ENCODE results near the gene MAP2K2.

DNA sequence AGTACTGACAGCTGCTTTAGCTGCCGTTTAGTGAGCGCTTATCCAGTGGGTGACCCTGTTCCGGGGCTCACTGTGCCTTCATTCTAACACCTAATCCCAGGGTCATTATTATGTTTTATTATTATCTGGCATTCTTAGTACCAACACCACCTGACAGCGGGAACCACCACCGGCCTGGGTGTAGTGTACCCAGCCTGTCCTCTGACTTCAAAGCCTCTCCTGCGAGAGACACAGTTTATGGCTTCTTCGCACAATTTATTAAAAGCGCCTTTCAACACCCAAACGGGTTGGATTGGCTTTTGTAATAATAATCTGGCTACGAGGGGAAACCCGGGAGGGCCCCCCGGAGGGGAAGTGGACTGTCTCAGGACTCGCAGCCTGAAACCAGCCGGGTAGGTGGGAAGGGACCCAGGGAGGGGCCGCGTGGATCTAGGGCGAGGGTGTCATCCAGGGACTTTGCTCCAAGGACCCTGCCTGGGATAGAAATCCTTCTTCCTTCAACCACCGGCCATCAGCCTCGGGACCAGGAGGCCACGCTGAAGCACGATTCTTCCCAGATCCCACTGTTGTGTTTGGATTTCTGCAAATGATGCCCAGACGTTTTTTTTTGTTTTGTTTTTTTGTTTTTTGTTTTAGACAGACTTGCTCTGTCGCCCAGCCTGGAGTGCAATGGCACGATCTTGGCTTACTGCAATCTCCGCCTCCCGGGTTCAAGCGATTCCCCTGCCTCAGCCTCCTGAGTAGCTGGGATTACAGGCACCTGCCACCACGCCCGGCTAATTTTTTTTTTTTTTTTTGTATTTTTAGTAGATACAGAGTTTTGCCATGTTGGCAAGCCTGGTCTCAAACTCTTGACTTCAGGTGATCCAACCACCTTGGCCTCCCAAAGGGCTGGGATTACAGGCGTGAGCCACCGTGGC is 55.6 kb downstream of the MAP2K2 start:
- TF ChIP-seq, protein P1, sequence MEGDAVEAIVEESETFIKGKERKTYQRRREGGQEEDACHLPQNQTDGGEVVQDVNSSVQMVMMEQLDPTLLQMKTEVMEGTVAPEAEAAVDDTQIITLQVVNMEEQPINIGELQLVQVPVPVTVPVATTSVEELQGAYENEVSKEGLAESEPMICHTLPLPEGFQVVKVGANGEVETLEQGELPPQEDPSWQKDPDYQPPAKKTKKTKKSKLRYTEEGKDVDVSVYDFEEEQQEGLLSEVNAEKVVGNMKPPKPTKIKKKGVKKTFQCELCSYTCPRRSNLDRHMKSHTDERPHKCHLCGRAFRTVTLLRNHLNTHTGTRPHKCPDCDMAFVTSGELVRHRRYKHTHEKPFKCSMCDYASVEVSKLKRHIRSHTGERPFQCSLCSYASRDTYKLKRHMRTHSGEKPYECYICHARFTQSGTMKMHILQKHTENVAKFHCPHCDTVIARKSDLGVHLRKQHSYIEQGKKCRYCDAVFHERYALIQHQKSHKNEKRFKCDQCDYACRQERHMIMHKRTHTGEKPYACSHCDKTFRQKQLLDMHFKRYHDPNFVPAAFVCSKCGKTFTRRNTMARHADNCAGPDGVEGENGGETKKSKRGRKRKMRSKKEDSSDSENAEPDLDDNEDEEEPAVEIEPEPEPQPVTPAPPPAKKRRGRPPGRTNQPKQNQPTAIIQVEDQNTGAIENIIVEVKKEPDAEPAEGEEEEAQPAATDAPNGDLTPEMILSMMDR (IDR thresholded peaks at IDR 0.05 in 4 of 5, conservative IDR thresholded peaks at IDR 0.05 in 1 of 5): no peak
- TF ChIP-seq POLR2A (IDR thresholded peaks at IDR 0.05): no peak
